Islet precursor cell (in vitro differentiated cells): ENCODE results near the gene TFDP2.
A peak's percentile ranks its signal among the peaks of the same experiment; 100 is the strongest.
"Not testable (repeated sequence)": the region's sequence is repeated elsewhere in the genome, so short reads cannot be mapped to it uniquely, and the experiment has no call there.

ENCODE experiments used
- DNase-seq: peaks from one replicate; pipeline ENCODE4 v3.0.0-alpha.2; 2018

The TFDP2 gene

DNA sequence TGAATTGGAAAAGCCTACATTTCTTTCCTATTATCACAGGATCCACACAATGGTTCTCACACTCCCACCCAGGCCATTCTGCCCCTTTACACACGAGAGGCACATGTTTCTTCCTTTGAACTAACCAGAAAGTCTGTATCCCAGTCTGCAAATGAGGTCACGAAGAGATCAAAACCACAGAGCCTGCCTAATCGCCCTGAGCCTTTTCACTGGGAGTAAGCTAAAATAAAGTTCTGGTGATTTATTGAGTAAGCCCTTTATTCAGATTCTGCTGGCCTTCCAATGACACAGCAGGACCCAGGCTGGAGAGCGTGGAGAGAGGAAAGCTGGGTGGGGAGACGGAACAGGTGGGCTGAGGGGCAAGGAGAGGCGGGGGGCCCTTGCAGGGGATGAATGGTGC lies 194.2 kb downstream of the TFDP2 start:
- no peak for DNase-seq

DNA sequence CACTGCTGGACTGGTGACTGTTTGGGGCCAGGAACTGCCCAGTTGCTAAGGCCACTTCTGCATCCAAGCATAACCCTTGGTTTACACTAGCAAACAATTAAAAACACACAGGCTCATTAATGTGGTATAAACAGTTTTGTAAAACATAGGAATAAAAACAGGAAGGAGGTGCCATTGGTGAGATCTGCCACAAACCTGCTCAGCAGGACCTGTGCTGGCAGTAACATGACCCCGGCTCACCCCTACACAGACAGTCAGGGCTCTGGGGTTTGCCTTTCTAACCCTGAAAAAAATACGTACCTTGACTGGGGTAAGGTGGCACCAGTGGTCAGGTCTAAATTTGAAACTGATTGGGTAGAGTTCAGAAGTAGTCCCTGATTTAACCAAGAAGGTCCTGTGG lies 196.7 kb downstream of the TFDP2 start:
- no peak for DNase-seq

DNA sequence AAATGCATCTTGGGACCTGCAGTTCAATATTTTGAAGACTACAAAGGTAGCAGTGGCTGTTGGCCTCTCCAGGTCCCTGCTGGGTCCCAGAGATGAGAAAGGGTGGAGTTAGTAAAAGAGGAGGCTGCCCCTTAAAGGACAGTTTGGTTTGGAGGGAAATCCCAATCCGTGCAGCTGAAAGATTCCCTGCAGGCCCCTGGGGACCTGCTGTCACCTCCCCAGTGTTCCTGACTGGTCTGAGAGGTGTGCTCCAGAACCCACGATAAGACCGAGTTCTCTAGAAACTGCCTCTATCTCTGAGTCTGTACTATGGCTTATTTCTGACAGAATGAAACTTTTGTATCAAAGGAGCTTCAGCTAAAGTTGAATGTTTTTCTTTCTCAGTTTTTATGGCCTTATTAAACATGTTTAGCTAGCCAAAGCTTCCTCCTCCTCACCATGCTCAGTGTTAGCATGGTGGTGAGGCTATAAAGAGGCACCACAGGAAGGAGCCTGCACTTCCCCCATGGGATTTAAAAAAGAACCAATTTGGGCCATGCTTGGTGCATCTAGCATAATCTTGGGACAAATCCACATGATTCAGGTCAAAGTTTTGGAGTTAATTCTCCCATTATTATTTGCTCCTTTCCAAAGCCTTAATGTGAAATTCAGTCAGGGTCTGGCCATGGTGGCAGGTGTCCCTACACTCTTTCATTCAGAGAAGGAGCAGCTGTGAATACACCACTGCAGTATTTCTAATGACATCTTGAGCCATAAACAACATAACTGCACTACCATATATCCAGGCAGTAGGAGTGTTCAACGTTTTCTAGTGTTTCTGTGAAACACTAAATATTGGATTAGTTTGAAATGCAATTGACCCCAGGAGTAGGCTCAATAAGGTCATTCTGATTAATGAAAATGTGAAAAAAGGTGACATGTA lies 198.5 kb downstream of the TFDP2 start:
- no peak for DNase-seq

DNA sequence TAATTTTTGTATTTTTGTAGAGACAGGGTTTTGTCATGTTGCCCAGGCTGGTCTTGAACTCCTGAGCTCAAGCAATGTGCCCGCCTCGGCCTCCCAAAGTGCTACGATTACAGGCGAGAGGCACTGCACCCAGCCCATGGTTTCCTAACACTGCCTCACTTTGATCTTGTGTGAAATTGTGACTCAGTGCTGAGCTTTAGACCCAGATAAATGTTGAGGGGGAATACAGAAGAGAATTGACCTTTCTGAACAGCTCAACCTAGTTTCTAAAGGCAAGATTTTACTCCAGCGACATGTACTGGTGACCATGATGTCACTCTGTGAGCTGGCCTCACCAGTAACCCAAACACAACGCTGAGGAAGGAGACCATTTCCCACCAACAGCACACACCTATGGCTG lies 199.4 kb downstream of the TFDP2 start:
- no peak for DNase-seq

DNA sequence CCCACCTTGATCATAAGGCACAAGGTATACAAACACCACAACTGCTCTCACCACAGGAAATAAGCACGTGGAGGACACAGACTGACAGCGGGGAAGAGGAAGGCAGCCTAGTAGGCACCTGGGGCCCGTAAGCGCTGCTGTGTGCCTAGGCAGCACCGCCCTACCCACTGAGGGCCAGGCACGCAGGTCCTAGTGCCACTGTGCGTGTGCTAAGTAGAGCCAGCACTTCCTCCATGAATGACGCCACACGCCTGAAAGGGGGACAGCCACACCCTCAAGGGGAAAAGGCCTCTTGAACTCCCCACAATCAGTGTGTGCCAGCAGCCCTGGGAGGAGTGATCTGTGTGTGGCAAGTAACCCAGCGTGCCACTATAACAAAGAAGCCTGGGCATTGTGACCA lies 199.9 kb downstream of the TFDP2 start:
- no peak for DNase-seq

DNA sequence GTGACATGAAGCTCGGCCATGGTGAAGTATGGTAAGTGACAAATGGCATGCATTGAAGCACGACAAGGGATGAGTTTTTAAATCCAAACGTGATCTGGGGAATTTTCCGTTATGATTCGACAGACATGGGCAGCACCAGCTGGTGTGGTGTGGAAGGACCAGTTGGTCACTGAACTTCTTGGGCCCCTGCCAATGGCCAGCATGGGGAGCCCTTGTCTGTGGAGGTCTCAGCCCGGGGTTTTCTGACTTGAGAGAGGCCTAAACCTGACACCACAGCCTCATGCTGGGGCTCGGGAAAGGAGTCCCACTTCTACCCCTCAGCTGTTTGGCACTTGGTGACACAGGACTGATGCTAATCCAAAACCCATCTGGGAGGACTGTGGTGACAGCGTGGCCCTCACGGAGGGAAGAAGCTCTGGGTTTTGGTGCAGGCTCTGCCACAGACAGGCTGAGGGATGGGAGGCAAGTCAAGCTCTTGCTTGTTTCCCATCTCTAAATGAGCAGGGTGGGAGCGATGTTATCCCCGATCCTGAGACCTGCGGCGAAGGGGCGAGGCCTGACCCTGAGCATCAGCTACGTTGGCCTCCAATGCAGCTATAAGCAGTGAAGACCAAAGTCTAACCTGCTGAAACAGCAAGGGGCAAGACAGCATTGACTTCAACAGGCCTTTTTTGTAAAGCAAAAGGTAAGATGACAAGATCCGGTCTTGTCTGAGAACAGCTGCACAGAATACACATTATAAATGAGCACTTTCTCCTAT lies 203.4 kb downstream of the TFDP2 start:
- no peak for DNase-seq

DNA sequence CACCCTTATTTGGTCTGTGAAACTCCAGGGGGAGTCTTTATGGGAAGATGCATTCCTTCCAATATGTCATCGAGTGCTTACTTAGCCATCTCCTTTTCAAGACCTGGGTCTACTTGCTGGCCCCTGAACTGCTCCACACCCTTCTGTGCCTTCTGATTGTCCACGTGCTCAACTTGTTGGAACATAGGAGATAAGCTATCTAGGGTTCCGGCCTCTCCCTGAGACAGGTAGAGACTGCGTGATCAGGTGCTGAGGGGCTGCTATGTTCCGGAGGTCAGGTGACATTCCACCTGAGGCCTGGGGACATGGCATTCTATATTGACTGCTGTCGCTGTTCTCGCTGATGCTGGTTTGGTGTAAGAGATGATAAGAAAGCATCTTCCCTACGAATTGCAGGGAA lies 207.3 kb downstream of the TFDP2 start:
- DNase-seq, result no peak

DNA sequence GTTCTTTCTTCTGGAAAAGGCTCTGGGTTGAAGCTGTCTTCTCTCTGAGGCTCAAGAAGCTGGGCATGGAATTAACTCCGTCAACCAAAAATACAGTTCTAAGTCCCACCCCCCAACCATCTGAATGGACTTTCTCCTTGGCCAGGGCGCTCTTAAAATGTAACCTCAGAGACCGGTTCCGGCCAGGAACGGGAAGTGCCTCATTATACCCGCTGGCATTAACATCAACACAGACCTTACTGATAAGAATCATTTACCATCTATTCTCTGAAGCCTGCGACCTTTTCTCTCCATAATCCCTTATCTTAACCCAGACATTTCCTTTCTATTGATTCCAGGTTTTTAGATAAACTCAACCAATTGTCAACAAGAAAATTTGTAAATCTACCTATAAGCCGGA lies 208.3 kb downstream of the TFDP2 start:
- DNase-seq, result no peak

DNA sequence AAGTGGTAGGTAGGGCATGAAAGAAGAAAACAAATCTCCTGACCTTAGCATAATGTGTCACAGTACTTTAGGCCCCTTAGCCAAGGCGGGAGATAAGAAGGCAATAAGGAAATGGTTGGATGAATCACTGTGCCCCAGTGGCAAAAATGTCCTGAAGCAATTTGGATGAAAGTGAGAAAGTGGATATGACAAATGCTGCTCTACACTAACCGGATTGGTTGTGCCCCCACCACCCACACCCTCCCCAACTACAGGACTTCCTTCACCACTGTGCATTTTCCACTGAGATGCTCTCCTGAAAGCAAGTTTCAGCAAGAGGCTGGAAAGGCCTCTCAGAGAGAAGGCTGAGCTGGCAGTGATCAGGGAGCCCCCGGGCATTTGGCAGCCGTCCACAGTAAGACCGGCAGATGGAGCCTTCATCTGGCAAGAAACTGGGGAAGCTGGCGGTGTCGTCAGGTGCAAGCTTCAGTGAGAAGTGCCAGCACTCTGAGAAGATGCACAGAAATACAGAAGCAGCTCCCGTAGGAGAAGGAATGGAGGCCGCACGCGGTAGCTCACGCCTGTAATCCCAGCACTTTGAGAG lies 209.1 kb downstream of the TFDP2 start:
- DNase-seq, result peak; percentile 75

DNA sequence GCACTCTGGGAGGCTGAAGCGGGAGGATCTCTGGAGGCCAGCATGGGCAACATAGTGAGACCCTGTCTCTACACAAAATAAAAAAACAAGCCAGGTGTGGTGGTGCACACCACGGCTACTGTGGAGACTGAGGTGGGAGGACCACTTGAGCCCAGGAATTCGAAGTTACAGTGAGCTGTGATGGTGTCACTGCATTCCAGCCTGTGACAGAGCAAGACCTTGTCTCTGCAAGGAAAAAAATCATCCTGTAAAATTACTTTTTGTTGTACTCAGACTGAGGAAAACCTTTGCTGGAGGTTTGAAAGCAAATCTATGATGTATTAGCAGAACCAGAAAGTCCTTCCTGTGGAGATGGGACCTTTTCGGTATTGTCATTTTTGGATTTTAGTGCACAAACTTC lies 209.6 kb downstream of the TFDP2 start:
- DNase-seq, result peak; percentile 64

DNA sequence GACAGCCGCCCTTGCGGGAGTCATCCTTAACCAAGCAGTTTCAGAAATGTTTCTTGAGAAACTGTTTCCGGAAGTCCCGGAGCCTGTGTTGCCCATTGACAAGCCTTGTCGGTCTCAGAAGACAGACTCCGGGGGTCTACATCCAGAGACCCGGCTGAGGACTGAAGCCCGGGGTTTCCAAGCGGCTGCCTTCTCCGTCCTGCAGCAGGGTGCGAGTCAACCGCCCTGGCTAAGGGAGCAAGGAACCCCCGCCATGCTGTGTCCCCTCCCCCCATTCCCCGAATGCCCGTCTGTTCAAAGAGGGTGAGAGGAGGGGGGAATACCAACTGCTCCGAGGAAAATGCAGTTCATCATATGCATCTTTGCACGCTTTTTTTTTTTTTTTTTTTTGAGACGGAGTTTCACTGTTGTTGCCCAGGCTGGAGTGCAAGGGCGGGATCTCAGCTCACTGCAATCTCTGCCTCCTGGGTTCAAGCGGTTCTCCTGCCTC lies 211.3 kb downstream of the TFDP2 start:
- no peak for DNase-seq

DNA sequence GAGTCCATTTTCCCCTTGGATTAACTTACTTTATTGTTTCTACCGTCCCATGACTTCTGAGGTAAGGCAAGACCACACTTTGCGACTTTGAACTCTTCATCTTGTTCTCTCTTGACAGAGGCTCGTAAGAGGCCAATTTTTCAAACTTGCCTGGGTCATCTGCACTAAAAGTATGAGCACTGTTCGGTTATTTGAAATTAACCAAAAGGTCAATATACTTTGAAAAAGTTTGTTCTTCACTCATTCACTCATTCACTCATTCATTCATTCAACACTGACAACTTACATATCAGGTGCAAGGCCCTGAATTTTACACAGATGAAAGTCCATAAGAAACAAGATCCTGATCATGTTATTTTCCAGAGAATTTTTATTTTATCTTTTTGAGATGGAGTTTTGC lies 215.0 kb downstream of the TFDP2 start:
- DNase-seq, result no peak

DNA sequence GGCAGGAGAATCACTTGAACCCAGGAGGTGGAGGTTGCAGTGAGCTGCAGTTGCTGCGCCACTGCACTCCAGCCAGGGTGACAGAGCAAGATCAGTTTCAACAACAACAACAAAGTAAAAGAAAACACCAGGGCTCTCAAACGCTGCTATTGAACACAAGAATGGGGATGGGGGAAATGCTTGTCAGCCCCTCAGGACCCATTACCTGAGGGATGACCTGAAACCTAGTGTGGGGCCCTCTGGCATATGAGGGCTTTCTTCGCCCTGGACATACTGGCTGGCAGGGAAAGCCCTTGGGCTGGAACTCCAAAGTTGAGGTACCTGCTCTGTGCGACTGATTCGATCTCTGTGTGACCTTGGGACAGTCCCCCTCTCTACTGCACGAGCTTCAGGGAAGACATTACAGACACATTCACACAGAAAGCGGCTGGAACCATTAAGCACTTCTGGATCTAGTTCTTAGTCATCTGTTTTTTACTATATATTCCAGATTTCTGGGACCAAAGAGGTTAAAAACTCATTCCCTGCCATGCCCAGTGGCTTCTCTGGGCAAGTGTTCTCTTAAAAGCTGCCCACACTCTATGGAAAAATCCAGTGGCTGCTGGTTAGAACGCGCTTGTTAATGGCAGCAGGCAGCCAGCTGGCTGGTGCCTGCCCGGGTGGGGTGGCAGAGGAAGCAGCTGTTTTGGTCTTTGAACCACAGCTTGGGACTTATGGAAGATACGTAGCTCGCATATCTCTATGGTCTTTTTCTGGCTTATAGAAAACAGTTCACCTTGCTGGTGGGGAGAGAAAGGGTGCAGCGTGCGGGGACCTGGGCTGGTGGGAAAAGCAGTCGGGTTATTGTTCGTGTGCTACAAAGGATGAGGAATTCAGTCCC lies 215.7 kb downstream of the TFDP2 start:
- DNase-seq, result no peak

DNA sequence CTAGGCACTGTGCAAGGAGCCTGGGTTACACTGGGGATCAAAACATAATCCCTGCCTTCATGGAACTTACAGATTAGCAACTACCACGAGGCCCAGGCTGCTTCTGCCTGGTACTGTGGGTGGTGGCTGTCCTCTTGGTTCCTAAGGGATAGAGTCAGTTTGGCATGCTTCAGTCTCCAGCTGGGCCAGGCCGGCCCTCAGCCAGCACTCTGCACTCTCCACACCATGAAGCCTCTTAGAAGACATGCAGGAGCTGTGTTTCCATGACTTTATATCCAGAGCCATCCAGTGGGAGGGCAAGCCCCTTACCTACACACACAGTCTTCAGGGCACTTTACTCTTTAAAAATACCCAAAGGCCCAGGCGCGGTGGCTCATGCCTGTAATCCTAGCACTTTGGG lies 218.5 kb downstream of the TFDP2 start:
- no peak for DNase-seq

DNA sequence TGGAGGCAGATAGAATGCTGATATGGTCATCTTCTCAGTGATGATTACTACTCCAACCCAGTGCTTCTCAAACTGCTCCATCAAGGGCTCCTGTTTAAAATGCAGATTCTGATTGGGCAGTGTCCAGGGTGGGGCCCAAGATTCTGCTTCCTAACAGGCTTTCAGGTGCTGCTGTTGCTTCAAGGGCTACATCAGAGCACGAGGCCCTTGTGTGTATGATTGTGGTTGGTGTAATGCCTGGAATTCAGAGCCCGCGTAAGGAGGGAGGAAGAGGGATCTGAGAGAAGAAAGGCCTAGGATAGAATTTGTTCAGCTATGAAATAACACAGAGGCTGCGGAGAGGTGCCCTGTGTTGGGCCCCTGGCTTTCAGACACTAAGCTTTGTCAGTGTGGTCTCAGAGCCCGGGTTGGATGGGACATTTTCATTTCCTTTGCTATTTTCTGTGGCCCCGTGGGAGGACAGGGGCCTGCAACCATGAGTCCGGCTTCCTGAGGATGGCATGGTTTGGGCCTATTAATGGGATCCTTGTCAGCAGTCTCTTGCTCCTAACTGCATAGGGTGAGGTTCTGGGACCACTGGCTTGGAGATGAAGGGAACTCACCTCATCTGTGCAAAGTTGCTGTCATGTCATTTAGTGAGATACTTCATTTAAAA lies 219.9 kb downstream of the TFDP2 start:
- no peak for DNase-seq

DNA sequence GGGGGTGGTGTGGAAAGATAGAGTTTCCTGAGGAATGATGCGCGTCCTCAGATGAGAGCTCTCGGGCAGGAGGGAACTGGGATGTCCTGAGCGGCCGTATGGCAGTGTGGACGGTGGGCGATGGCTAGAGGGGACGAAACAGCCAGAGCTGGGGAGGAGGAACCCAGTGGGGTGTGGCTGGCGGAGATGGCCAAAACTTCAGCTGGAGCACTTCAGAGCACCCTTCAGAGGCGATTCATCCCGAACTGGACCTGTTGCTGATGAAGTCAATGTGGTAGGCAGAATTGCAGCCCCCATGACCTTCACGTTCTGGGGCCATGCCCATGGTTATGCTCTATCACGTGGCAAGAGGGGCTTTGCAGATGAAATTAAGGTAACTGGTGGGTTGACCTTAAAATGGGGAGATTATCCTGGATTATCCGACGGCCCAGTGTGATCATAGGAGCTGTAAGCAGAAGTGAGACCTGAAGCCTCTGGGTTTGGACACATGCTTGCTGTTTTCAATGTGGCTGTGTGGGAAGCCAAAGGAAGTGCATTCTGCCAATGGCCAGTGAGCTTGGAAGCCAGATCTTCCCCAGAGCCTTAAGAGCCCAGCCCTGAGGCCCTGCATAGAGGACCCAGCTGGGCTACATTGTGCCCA lies 220.6 kb downstream of the TFDP2 start:
- no peak for DNase-seq

DNA sequence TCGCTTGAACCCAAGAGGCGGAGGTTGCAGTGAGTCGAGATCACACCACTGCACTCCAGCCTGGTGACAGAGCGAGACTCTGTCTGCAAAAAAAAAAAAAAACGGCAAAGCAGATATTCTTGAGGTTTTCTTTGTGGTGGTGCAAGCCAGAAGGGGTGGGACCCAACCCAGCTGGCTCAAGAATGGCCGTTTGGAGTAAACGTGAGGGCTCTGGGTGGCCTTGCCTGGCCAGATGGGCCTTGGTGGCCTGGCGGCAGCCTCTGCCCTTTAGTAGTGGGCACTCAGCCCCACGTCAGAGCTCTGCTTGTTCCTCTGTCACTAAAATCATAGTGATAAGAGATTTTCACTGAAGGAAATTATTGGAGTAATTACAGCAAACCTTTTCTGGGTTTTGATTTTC lies 222.4 kb downstream of the TFDP2 start:
- no peak for DNase-seq

DNA sequence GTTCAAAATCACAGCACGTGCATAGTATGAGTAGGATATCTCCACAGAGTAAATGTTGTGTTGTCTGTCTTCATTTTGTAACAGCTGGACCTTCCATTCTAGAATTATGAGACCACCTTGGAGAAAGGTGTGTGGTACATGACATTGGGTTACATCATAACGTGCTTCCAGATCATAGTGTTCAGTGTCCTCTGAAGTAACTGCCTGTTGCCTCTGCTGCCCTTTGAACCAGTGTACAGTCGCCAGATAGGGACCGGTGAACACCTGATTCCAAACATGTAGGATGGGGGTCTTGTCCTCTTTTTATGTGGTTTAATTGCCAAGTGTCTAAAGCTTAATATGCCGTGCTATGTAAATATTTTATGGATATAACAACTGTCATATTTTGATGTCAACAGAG lies 223.7 kb downstream of the TFDP2 start:
- DNase-seq, result not testable (repeated sequence)

DNA sequence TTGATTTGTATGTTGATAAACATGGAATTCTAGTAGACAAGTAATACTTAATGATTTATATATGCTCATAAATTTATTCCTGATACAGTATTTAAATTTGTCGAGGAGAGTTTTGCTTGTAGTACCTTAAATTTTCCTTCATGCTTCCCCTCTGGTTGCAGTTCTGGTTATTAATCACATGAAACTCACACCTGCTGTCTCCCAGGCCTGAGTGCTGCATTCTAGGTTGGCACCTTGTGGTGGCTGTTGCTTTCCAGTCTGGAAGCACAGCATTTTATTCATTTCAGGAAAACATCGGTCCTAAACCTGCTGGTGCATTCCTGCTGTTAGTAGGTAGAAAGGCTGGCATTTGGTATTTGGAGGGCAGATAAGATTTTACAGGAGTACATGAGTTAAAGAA lies 228.0 kb downstream of the TFDP2 start:
- DNase-seq, result no peak

DNA sequence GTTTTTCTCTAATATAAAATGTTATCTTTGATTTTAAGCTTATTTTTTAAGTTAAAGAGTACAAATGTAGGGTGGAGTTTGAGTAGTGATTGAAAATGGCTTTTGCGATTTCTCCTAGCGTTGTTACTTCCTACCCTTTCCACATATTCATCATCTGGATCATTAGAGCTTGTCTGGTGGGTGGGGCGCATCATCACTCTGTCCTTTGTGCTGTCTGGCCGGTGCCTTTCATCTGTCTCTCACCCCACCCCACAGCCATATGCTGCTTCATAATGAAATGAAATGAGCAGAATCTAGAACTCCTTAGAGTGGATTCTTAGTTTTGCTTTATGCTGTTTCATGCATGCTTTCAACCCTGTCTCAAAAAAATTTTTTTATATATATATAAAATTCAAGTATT lies 228.6 kb downstream of the TFDP2 start:
- DNase-seq, result no peak

DNA sequence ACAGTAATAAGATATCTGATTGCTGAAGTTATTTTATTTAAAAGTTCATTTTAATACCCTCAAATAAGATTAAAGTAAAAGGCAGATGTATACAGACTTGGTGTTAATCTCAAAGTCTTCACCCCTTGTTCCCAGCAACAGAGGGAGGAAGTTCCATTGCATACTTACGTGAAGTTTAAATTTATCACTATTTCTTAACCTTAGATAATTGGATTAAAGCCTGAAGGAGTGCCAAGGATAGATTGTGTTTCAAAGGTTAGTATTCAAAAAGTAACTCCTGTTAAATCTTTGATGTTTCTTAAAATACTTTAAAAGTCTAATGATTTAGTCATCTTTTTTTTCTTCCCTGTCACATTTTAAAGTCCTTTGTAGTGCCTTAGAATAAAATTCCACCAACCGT lies 233.6 kb downstream of the TFDP2 start:
- DNase-seq, result no peak

DNA sequence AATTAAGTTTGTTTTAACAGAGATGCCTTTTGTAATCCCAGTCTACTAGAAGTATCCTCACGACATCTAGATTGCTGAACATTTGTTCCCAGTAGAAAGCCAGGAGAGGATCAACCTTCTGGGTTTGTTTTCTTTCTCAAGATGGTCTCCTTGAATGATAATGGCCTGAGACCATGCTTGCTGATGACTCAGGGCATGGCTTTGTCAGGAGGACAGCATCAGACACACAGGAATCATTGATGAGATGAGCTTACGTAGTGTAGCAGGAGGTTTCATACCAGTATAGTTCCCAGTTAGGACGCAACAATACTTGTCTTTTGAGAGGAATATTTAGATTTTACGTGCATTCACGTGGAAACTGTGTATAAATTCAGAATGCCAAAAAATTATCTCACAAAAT lies 234.3 kb downstream of the TFDP2 start:
- no peak for DNase-seq
